GM19351 (cell line): ENCODE data around the gene MMP26.
"Not testable (repeated sequence)": the region's sequence is repeated elsewhere in the genome, so short reads cannot be mapped to it uniquely, and the experiment has no call there.

Experiments
- ATAC-seq: cut with Tn5 transposase; IDR thresholded peaks from one replicate; pipeline ENCODE4 v1.9.1; 2021; ENCODE audit warnings: mild to moderate bottlenecking, moderate library complexity; ENCODE audit not compliant: unreplicated experiment

MMP26 gene

GRCh38 chr11:4722616-4723534 is 18.3 kb downstream of the MMP26 start:
- not testable (repeated sequence) for ATAC-seq

GRCh38 chr11:4727171-4727570 is 22.6 kb downstream of the MMP26 start:
- no peak for ATAC-seq

- ATAC-seq: no peak
Observed at GRCh38 chr11:4740735-4741134, 36.2 kb downstream of the MMP26 start.

- no peak for ATAC-seq
Observed at GRCh38 chr11:4748438-4748837, 43.9 kb downstream of the MMP26 start.

GRCh38 chr11:4751201-4751600 is 46.6 kb downstream of the MMP26 start:
- no peak for ATAC-seq
